SKM-1 treated with dmso at 0.1 percent for 144 hours (cell line): ENCODE results near the gene TCF7L2.

Source experiments
- DNase-seq: peaks from one replicate; lab custom pipeline; 2025; ENCODE audit not compliant: unreplicated experiment; lab: John Stamatoyannopoulos, UW

TCF7L2 gene

GRCh38 chr10:113139699-113140098 is 189.7 kb downstream of the TCF7L2 start:
- DNase-seq: no peak

DNA sequence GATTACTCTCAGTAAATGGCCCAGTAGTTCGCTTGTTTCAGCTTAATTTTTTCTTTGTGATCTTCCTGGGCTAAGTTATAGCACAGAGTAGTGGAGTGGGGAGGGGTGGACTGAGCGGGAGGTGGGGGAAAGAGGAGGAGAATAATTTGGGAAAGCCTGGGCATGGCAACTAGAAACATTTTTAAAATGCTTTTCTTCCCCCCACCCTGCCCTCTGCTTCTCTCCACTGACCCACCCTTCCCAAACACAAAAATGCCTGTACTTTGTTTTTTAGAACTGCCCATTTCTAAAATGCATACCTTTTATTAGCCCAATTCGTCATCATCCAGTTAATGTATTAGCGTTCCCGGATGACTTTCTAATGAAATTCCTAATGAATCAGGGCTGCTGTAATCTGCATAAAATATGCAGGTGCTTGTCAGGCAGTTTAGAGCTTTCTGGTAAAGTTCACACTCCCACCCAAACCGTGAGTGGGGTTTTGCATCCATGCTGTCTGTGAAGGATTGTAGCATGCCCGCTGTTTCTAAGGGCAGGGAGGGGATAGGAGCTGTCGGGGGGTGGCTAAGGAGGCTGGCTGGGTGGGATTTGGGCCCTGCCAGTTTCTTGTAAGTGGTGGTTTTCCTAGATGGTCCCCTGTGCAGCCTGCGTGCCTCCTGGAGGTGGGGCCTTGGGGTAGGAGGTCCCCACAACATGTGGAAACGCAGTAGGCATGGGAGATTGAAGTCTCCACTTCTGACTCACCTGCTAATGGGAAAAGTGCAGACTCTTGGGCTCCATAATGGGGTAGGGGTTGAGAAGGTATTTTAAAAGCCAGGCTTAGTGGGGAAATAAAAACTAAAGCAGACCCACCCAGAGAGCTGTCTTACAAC is 190.3 kb downstream of the TCF7L2 start:
- no peak for DNase-seq

DNA sequence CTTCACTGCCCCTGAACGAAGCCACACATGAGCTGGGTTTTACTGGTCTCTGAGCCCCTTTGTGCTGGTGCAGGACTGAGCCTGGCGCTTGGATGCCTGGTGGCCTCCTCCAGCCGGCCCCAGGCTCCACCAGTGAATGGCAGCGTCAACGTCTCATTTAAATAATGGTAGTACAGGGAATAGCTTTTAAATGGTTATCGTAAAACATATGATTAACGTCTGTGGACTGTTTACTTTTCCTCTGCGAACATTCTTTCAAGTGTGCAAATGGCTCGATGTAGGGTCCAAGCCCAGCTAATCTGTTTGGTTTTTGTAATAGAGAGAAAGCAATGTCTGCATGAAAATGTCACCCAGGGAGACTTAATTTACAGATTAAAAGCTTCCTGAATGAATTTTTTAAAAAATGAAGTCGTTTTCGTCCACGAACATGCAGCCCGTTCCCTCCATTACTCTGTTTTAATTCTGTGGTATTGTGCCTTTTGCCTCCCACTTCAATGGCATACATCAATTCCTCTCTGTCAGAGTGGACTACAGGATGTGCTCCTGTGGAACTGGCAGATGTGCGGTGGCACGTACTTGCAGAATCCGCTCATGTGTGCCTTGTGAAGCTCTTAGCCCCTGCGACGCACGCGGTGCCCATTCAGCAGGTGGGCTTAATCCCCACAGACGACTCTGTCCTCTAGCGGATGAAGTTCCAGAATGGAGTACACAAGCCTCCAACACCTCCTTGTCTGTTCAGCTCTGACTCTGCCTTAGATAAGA is 192.7 kb downstream of the TCF7L2 start:
- no peak for DNase-seq

GRCh38 chr10:113144576-113144975 is 194.5 kb downstream of the TCF7L2 start:
- DNase-seq: no peak

DNA sequence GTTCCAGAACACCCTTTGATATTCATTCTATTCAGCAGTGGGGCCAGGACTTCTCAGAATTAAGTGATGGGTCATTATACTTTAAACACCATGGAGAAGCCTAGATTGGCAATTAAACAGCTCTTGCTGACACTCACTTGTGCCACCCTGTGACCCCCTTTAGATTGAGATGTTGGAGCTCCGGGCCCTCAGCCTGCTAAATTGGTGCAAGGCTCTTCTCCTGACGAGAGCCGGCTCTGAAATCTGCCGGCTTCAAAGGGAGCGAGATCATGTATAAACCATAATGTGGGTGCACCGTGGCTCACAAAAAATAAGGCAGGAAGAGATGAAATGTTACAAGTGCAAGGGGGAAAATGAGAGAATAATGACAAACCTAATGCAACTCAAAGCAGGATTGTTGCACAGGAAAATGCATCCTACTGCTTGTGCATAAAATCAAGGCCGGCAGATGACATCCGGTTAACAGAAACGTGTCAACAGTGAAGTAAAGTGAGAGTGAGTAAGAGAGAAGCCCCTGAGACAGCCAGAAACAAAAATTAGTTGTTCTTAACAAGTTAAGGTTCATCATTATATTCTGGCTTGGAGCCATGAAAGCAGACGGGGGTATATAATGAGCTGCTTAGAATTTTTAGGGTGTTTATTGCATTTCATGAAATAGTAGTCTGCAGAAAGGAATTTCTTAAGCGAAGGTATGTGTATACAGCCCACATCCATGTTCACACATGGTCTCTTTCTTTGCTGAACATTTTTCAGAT is 198.2 kb downstream of the TCF7L2 start:
- no peak for DNase-seq

DNA sequence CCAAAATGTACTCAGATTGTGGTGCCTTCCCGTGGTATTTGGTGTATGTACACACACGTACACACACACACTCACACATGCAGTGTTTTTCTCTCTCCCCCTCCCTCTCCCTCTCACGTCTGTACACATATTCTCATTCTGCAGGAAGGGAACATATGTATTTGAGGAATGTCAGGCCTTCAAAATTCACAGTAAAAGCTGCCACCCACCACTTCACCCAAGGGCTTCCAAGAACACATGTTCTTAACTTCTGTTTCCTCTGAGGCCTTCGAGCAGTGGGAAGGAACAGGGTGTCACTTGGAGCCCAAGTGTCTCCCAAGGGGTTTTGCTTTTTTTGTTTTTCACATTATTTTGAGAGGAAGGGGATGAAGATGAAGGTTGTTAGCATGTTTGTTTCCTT is 198.9 kb downstream of the TCF7L2 start:
- no peak for DNase-seq

- no peak for DNase-seq
Observed at GRCh38 chr10:113149626-113150025, 199.6 kb downstream of the TCF7L2 start.

GRCh38 chr10:113151190-113151666 is 201.2 kb downstream of the TCF7L2 start:
- peak; percentile 90 for DNase-seq

- DNase-seq: peak; percentile 7
Observed at GRCh38 chr10:113153493-113154102, 203.6 kb downstream of the TCF7L2 start.

GRCh38 chr10:113157441-113157840 is 207.4 kb downstream of the TCF7L2 start:
- DNase-seq: no peak

GRCh38 chr10:113158183-113158582 is 208.1 kb downstream of the TCF7L2 start:
- DNase-seq: no peak

DNA sequence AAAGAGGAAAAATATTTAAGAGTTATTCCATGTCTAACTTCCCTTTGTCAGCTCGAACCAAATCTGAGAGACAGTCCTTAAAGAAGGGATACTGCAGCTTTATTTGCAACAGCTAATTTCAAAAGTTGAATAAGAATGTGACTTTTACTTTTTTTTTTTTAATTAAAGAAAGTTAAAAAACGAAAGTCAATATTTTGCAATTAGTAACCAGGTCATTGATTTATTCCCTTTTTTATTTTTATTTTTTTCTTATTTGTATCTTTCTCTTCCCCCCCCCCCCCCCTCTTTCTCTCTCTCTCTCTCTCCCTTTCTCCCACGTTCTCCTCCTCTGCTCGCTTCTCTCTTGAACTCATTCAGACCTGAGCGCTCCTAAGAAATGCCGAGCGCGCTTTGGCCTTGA is 209.5 kb downstream of the TCF7L2 start:
- no peak for DNase-seq

- no peak for DNase-seq
Observed at GRCh38 chr10:113160641-113161040, 210.6 kb downstream of the TCF7L2 start.

DNA sequence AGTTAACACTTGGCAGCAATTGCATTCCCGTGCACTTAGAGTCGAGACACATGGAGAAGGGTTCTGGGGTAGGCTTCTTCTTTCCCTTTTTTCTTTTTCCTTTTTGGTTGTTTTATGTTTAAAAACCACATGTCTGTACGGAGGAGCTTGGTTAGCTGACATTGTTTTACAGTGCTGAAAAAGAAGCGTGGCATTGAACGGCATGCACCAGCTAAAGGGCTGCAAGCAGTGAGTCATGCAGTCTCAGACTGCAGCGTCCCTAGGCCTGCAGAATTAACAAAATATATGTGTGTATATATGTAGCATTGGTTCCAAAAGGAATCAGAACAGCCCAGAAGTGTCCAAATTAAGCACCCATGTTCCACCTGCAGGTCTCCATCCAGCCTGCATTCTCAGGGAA is 211.0 kb downstream of the TCF7L2 start:
- no peak for DNase-seq

- DNase-seq: no peak
Observed at GRCh38 chr10:113162960-113163359, 212.9 kb downstream of the TCF7L2 start.

GRCh38 chr10:113165673-113166072 is 215.6 kb downstream of the TCF7L2 start:
- no peak for DNase-seq

- DNase-seq: no peak
Observed at GRCh38 chr10:113167702-113168101, 217.7 kb downstream of the TCF7L2 start.

- DNase-seq: no peak
Observed at GRCh38 chr10:113168584-113168983, 218.5 kb downstream of the TCF7L2 start.

- DNase-seq: no peak
Observed at GRCh38 chr10:113169111-113169510, 219.1 kb downstream of the TCF7L2 start.

DNA sequence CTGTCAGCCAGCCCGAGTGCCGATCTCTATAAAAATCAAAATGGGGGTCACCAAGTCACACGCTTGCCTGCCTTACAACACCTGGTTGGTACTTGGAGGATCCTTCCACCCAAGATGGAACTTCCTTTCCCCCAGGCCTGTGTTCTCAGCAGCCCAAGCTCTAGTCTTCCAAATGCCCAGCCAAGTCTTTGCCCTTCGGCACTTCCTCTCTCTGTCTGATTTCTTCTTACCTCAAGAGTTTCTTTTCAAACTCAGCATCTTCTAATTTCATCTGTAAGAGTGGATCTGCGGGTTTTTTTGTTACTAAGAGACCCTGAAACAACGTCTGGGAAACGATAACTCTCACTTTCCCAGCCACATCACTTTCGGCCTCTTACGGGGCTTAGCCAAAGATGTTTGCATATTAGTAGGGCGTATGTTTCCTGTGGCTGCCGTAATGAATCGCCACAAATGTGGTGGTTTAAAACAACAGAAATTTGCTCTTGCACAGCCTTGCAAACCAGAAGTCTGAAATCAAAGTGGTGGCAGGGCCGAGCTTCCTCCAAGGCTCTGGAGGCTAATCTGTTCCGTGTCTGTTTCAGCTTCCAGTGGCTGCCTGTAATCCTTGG is 219.9 kb downstream of the TCF7L2 start:
- DNase-seq: no peak

DNA sequence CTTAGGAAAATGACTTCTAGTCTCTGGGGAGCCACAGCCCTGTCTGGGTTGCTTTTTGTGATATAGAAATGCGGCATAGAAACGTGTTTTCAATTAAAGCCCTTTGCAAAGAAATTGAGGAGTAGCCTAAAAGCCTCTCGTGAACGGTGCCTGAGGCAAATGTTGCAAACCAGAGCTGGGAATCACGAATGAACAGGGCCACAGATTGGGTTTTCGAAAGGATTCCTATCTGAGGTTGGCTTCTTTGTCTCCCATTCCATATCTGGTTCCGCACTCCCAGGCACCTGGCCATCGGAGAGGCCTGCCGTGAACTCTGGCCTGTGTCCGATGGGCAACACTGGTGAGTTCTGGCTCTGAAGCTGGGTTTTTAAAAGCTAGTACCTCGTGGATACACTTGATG is 221.6 kb downstream of the TCF7L2 start:
- no peak for DNase-seq
